Measurements from ENCODE around the gene ATXN7L3B.
"Not testable (repeated sequence)": the region's sequence is repeated elsewhere in the genome, so short reads cannot be mapped to it uniquely, and the experiment has no call there.

The ATXN7L3B gene, protein sequence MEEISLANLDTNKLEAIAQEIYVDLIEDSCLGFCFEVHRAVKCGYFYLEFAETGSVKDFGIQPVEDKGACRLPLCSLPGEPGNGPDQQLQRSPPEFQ

DNA sequence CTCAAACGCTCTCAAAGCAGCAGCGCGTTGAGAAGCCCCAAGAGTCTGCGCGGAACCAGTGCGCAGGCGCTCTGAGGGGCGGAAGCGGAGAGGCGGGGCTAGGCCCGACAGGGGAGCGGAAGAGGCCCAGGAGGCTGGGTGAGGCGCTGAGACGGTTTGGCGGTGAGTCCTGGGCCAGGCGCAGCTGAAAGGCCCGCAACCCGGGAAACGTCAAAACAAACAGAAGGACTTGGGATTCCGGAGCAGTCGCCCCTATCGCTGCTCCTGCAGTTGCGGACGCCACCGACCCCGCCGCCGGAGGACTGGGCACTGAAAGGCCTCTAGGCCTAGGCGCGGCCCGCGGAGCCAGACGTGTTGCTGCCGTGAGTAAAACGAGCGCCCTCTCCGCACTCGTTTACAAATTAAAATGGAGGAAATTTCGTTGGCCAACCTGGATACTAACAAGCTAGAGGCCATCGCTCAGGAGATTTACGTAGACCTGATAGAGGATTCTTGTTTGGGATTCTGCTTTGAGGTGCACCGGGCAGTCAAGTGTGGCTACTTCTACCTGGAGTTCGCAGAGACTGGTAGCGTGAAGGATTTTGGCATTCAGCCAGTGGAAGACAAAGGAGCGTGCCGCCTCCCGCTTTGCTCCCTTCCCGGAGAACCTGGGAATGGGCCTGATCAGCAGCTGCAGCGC, at the start of gene ATXN7L3B:
TSS of gene ATXN7L3B (plus strand) at position 129 of the 679 bp plus-strand sequence. CDS start at position 407, 278 bp downstream.
- DNase-seq (ENCODE audit: low spot score): peak; percentile 76

DNA sequence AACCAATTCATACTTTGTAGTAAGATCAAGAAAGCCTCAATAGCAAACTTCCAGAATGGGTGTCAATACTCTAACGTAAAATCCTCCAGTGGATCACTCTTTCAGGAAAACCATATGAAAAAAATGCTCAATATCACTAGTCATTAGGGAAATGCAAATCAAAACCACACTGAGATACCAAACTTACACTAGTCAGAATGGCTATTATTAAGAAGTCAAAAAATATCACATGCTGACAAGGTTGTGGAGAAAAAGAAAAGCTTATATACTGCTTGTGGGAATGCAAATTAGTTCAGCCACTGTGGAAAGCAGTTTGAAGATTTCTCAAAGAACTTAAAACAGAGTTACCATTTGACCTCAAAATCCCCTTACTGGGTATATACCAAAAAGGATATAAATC, 49.5 kb upstream of the ATXN7L3B start:
- DNase-seq (ENCODE audit: low spot score): no peak

DNA sequence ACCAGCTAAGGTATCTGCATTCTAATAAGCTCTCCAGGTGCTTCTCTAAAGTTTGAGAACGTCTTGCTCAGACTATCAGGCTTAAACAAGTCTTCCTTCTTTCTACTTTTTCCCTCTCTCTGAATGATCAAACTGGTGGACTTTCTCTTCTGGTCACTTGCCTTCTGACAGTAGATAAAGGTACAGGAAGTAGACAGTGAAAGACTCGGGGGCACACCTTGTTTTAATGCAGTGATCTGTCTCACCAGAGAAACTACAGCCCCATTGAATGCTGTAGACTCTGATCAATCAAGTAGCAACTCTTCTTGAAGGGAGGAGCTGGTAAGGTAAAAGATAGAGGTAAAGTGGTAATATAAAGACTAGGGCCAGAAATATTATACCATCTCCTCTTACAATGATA, 48.1 kb upstream of the ATXN7L3B start:
- no peak for DNase-seq (ENCODE audit: low spot score)

DNA sequence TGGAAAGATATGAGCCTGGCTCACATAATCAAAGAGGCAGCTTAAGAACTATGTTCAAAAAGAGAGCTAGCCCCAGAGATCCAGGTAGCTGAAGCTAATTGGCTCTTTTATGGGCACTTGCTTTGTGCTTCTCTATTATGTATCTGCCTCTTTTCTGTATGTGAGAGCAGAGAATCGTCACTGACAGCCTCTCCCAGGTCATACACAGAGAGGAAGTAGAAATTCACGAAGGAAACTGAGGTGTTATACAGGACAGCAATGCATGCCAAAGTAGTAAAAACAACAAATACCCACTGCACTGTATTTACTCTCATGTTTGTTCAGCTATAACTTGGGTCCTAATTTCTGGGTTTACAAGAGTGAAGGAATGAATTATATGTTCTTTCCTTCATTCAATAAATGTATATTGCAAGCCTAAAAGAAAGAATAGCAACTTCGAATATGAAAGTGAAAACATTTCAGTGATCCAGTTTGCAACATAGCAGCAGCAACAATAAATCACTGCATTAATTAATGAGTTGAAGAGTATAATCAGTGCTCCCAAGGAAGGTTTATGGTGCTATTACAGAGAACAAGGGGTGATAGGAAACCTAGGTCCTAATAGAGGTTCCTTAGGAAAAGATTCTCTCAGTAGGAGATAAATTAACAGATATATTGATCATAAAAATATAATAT, 47.1 kb upstream of the ATXN7L3B start:
- no peak for DNase-seq (ENCODE audit: low spot score)

DNA sequence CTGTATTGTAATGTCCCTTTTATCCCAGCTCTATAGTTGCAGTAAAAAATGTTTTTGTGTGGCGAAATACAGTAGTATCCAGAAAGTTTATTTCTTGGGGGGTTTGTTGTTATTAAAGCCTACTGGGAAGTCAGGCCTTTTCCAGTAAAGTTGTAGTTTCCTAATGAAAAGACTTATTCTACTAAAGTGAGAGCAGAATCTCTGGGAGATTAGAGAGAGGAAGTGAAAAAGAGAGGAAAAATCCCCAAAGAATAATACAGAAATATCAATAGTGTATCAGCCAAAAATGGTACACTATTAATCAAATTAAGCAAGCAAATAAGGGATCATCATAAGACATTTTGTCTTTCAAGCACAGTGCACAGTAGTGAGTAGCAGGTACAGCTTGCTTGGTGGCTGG, 46.3 kb upstream of the ATXN7L3B start:
- DNase-seq (ENCODE audit: low spot score): no peak

DNA sequence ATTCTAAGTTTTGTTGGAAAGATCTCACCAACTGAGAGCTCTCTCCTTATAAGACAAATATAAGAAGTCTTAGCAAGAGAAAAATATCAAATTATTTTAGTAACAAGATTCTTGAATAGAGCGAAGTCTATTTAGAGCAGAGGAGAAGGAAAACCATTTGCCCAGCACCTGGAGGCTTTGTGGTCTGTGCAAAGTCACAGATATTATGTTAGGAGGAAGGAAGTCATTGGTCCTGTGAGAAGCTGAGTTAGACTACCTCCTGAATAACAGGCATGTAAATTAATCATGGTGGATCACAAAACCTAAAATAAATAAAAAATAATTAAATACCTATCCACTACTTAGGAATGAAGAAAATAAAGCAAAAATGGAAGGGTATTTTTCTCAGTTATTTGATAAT, 38.4 kb upstream of the ATXN7L3B start:
- DNase-seq (ENCODE audit: low spot score): no peak

DNA sequence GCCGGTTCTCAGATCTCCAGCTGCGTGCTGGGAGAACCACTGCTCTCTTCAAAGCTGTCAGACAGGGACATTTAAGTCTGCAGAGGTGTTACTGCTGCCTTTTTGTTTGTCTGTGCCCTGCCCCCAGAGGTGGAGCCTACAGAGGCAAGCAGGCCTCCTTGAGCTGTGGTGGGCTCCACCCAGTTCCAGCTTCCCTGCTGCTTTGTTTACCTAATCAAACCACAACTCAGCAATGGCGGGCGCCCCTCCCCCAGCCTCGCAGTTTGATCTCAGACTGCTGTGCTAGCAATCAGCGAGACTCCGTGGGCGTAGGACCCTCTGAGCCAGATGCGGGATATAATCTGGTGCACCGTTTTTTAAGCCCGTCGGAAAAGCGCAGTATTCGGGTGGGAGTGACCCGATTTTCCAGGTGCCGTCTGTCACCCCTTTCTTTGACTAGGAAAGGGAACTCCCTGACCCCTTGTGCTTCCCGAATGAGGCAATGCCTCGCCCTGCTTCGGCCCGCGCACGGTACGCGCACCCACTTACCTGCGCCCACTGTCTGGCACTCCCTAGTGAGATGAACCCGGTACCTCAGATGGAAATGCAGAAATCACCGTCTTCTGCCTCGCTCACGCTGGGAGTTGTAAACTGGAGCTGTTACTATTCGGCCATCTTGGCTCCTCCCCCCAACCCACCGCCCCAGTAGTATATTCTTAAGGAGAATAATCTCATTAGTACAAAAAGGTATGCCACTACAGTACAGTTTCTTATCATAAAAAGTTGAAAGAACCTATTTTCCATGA, 28.6 kb upstream of the ATXN7L3B start:
- DNase-seq (ENCODE audit: low spot score): not testable (repeated sequence)

DNA sequence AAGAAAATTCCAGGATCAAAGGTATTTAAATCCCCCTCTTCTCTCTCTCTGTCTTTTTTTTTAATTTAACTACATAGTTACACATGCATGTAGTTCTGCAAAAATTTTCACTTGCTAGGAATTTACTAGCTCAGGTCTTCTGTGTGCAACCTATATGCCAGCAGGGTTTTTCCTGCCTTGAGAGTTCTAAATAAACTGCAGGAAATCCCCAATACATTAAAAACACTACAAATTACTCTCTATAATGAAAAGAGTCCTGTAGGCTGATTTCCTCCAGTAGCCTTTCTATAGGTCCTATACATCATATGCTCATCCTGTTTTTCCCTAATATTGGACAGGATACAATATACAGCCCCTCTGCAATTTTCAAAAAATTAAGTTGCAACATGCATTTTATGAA, 27.7 kb upstream of the ATXN7L3B start:
- no peak for DNase-seq (ENCODE audit: low spot score)

DNA sequence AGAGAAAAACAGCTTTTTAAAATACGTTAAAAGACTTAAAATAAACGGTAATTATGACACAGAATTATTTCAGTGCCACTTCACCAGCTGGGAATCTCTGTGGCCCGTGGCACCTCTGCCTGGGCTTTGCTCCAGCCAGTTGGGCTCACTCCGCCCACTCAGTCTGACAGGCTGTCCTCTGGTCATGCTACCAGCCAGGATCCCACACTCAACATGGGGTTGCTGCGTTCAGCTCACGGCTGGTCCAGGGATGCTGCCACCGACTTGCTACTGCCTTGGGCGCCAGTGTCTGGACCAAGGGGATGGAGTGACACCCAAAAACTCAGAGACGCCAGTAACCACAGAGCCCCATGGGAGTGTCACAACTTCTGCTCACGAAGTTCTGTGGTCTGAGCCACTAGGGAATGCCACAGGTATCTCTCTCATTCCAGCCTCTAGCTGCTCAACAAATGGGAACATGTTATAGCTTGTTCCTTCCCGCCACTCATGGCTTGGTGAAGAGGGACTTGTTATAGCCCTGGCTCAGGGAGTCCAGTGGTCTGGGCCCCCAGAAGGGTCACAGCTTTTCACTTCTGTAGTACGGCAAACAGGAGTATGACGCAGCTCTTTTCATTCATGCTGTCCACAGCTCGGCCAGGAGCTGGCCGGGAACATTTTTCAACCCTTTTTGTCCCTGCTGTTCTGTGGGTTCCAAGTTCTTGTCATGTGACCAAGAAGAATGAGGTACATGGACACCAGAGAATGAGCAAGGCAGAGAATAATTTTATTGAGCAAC, 23.4 kb upstream of the ATXN7L3B start:
- DNase-seq (ENCODE audit: low spot score): no peak

DNA sequence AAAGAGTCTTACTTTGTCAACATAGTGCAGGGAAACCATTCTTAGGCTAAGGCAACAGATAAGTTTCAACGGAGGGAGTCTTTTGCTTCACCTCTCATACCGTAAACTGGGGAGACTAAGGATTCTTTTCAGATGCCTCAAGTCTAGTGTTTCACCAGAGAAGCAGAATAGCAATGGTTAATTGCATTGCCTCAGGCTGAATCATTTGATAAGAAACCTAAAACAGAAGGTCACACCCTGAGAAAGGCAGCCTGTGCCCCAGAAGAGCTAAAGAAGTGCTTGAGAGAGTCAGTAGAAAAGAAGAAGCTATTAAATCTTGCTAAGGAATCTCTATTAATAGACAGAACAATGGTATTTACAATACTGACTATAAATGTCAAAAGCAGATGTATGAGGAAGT, 21.8 kb upstream of the ATXN7L3B start:
- no peak for DNase-seq (ENCODE audit: low spot score)

DNA sequence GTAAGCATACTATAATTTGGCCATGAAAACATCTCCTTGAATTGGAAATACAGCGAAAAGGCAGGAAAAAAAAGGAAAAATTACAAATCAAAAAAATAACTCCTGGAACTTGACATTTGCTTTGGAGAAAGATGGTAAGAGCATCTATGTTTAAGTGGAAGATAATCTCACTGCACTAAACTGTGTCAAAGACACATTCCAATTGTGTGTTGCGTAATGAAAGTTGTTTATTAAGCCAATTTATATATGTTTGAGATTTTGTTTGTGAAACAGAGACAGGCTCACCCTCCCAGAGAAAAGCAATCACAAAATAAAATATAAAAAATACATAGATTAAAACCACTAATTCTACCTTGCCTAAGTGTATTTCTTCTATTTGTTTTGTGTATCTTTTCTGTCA, 11.1 kb upstream of the ATXN7L3B start:
- no peak for DNase-seq (ENCODE audit: low spot score)

DNA sequence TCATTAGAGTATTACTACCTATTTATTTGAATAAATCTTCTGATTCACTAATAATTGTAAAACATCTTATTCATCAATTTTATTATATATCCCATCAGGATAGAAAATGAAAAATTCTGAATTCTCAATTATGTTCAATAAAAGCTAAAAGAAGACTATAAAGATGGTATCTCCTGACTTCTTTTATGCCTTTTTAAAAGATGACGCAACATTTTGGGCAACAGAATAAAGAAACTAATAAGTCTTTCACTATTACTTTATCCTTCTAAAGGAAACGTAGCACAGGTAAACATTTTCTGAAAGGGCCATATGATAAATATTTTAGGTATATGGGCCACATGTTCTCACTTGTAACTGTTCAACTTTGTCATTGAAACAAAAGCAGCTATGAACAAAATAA, 10.1 kb upstream of the ATXN7L3B start:
- DNase-seq (ENCODE audit: low spot score): no peak

DNA sequence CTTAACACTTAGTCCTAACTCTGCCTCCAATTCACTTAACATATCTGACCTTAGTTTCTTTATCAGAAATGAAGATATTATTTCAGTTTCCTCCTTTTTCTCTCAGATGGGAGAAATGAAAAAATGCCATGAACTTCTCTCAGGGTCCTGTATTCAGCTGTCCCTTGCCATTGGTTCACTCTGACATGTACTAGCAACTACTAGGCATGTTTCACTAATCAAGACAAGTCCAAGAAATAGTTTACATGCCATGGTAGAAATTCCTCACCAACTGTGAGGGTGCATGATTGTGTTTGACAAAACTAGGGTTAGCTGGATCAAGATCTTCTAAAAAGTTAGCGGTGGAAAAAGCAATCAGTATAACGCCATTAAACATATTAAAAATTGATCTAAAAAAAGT, 7.0 kb upstream of the ATXN7L3B start:
- DNase-seq (ENCODE audit: low spot score): no peak

DNA sequence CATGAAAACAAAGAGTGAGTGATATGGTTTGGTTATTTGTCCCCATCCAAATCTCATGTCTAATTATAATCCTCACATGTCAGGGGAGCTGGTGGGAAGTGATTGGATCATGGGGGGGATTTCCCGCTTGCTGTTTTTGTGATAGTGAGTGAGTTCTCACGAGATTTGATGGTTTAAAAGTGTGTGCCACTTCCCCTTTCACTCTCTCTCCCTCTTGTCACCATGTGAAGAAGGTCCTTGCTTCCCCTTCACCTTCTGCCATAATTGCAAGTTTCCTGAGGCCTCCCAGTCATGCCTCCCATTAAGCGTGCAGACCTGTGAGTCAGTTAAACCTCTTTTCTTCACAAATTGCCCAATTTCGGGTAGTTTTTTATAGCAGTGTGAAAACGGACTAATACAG, 2.1 kb upstream of the ATXN7L3B start:
- no peak for DNase-seq (ENCODE audit: low spot score)

DNA sequence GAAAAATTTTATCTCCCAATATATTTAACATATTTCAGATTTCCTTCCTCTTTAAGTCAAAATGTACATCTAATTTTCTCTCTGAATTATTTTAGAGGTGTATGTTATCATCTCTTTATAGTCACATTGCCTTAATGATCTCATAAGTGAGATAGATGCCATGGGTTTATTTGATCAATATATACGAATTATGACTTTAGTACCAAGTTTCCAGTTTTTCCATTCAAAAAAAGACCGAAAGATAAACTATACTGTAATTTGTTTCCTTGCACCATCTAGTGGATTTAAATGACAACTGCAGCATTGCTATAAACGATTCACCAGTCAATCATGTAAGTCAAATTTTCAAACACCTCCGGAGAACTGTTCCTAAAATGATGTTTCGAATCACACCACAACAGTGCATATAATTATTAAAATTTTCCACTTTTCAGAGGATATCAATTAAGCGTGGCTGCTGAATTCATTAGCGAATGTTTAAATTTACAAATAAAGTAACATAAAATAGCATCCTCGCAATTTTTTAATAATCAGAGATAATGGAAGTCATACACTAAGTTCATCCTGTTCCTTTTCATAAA, 419 bp upstream of the ATXN7L3B start:
- DNase-seq (ENCODE audit: low spot score): peak; percentile 25

DNA sequence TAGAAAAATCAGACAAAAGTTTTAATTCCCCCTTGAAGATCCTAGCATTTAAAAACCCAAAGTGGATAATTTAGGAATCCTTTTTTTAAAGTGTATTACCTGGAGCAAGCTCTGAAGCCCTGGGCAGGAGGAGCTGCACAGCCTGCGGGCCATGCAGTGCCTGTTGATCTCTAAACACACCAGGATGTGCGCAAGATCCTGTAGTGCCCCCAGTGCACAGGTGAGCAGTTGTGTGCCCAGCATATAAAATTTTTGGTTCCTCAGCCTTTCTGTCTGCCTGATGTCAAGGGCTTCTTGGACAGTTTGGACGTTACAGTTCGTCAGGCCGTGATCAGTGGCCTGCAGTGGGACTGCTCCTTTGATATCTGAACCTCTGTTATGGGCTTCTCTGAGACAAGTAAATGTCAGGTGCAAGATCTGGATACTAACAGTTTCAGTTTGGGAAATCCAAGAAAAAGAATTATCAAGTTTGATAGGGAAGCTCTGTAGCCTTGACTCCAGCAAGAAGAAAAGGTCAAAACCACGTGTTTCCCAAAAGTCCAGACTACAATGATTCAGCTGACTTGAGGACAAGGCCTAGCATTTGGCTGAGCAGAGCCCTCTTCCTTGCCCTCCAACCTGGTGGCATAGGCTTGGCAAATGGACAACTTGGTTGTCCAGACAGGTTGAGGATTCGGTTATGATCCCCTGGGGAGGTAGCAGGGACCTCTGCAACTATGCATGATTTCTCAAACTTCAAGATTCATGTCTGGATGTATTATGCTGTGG, 1.0 kb downstream of the ATXN7L3B start:
- DNase-seq (ENCODE audit: low spot score): peak; percentile 11

DNA sequence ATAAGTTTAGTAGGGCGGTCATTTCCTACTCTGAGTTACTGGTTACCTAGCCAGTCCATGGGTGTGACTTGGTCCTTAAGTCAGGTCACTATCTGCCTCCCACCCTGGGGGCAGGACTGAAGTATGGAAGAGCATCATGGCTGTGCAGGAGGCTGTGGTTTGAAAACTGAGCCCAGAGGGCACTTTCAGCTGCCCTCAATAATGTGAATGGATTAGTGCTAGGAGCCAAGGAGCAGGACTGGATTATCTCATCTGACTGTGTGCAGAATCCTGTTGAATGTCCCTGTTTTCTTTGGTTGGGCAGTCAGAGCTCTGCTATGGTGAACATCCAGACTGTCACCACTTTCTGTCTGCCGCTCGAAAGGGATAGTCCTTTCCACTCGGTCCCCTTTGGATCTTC, 1.6 kb downstream of the ATXN7L3B start:
- DNase-seq (ENCODE audit: low spot score): no peak

DNA sequence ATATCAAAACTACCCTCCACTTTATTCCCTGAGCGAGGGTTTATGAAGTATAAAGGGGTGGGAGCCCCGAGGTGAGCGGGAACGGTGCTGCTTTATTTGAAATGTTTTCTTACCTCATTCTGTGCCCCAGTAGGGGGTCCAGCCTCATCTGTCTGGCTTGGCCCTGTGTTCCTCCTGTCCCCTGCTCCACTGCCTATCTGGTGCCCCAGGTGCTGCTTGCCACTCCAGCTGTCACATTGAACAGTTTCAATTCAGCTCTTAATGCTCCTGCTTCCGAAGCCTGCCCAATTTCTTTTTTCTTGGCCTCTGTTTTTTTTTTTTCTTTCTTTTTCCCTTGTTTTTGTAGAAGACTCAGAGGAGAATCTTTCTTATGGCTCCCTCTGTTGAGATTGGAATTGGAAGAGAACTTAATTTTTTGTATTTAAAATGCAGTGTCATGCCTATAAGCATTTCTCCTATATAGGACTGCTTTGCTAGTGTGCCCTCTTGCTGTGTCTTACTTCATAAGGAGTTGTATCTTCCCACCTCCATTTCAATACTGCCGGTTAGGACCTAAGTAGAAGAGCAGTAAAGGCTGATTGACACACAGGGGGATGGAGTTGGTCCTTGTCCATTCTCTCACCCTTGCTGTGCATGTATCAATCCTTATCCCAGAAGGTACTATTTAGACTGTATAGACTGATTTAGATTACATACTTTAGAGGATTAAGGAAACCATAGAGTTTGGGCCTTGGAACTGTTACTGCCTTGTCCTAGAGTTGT, 2.3 kb downstream of the ATXN7L3B start:
- DNase-seq (ENCODE audit: low spot score): no peak

DNA sequence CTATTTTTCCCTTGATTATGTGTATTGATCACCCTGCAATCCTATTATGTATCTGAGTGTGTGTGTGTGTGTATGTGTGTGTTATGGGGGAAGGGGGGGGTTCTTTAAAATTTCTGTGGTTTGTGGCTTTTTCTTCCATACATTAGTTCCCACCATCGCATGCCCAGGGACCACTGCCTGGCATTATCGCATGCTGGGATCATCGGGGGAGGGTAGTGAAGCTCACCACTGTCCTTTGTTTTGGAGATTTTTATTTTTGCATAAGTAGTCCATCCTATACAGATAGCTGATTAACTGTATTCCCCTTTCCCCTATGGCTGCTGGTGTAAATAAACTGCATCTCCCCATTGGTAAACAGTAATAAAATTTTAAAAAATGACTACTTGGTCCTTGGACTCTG, 3.4 kb downstream of the ATXN7L3B start:
- DNase-seq (ENCODE audit: low spot score): no peak

DNA sequence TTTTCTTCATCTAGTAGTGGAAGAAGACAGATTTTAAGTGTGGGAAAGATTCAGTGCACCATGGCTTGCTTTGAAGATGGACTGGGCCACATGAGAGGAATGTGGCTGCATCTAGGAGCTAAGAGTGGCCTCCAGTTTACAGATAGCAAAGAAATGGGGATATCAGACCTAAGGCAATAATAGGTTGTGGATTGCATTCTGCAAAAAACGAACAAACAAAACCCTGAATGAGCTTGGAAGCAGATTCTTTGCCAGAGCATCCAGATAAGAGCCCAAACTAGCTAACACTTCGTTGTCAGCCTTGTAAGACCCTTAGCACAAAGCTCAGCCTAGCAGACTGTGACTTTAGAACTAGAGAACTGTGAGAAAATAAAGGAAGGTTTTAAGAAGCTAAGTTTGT, 9.6 kb downstream of the ATXN7L3B start:
- no peak for DNase-seq (ENCODE audit: low spot score)
